B cell (primary cell): ENCODE data around the gene CXorf65. TPM values are rescaled to one million over a fixed set of nuclear protein-coding genes. Genes with fewer than 3 reads are reported as not detected.

Source experiments
- ATAC-seq: fragments of 200-7000 bp; cut with Tn5 transposase; one replicate; pipeline ENCODE4 v1.10.0; 2021; ENCODE audit warnings: low read depth, mild to moderate bottlenecking, moderate number of reproducible peaks, moderate library complexity
- CTCF ChIA-PET: fragments of 350-600 bp; sonication (Branson Sonifier 250); formaldehyde crosslinking; loops from one replicate; lab custom pipeline; 2021; ENCODE audit warnings: antibody characterized with exemption, inconsistent platforms; lab: Charles Lee
- POLR2A ChIA-PET: fragments of 350-600 bp; sonication (Branson Sonifier 250); formaldehyde crosslinking; loops from one replicate; lab custom pipeline; 2021; ENCODE audit warnings: antibody characterized with exemption; lab: Charles Lee
- DNase-seq: peaks from one replicate; pipeline ENCODE4 v3.0.0; 2013
- H2AFZ ChIP-seq: 2 replicates; pipeline ENCODE4 v1.6.1; 2012; ENCODE audit warnings: mild to moderate bottlenecking, low read depth, low read length; ENCODE audit not compliant: insufficient read depth, poor library complexity, severe bottlenecking
- H3K27ac ChIP-seq, 2 donors: 1 replicate in 1 of 2; 2 replicates in 1 of 2; pipeline ENCODE4 v1.5.1; 2012 to 2013; ENCODE audit warnings: low read length in 2 of 2, mild to moderate bottlenecking in 2 of 2, moderate library complexity in 1 of 2
- H3K27me3 ChIP-seq, 4 experiments: fragments of 200-600 bp in 1 of 4; sonication (generic) in 1 of 4; replicated peaks in 1 of 4; 1 replicate in 2 of 4; 2 replicates in 2 of 4; pipeline versions ENCODE4 v1.6.1 to v1.7.0; 2013 to 2016; ENCODE audit warnings: low read length in 3 of 4, mild to moderate bottlenecking in 2 of 4, mixed read lengths in 1 of 4, moderate library complexity in 1 of 4; ENCODE audit not compliant: insufficient read depth in 4 of 4, control insufficient read depth in 3 of 4; ENCODE audit errors: control extremely low read depth in 1 of 4
- H3K36me3 ChIP-seq, 2 experiments: replicated peaks in 1 of 2; 1 replicate in 1 of 2; 2 replicates in 1 of 2; pipeline versions ENCODE4 v1.6.1 to v1.7.1; 2013; ENCODE audit warnings: low read length in 1 of 2; ENCODE audit not compliant: insufficient read depth in 2 of 2, control insufficient read depth in 1 of 2; ENCODE audit errors: control extremely low read depth in 1 of 2, extremely low read depth in 1 of 2
- H3K4me1 ChIP-seq, 2 donors: fragments of 200-600 bp in 1 of 2; sonication (generic) in 1 of 2; 1 replicate in 1 of 2; 2 replicates in 1 of 2; pipeline versions ENCODE4 v1.5.1 to v1.6.1; 2013 to 2017; ENCODE audit warnings: low read length in 2 of 2; ENCODE audit not compliant: control insufficient read depth in 2 of 2, insufficient read depth in 2 of 2
- H3K4me2 ChIP-seq: replicated peaks from 2 replicates; pipeline ENCODE3; 2012; ENCODE audit warnings: mild to moderate bottlenecking, low read depth, low read length; ENCODE audit not compliant: poor library complexity, severe bottlenecking
- H3K4me3 ChIP-seq, 5 experiments: fragments of 200-600 bp in 1 of 5; sonication (generic) in 1 of 5; 1 replicate in 3 of 5; 2 replicates in 2 of 5; pipeline versions ENCODE4 v1.5.1 to v1.7.0; 2011 to 2016; ENCODE audit warnings: low read length in 4 of 5, mild to moderate bottlenecking in 4 of 5, low read depth in 2 of 5, control low read depth in 1 of 5, moderate library complexity in 1 of 5; ENCODE audit not compliant: insufficient read depth in 1 of 5; ENCODE audit errors: control extremely low read depth in 1 of 5, extremely low read depth in 1 of 5
- H3K79me2 ChIP-seq: fragments of 200-600 bp; sonication (generic); one replicate; pipeline ENCODE4 v1.6.0; 2016; ENCODE audit warnings: low read length; ENCODE audit not compliant: control insufficient read depth, insufficient read depth
- H3K9ac ChIP-seq: fragments of 200-600 bp; sonication (generic); 2 replicates; pipeline ENCODE4 v1.6.1; 2017; ENCODE audit warnings: mild to moderate bottlenecking, low read length, moderate library complexity
- H3K9me3 ChIP-seq, 3 donors: one replicate each; pipeline versions ENCODE4 v1.6.1 to v1.7.1; 2013; ENCODE audit warnings: low read length in 2 of 3; ENCODE audit not compliant: control insufficient read depth in 2 of 3, insufficient read depth in 1 of 3; ENCODE audit errors: control extremely low read depth in 1 of 3
- H4K20me1 ChIP-seq: 2 replicates; pipeline ENCODE4 v1.6.0; 2012; ENCODE audit warnings: mild to moderate bottlenecking, low read length; ENCODE audit not compliant: insufficient read depth, control insufficient read depth, poor library complexity, severe bottlenecking
- H3K27ac Mint-ChIP-seq: one replicate; pipeline ENCODE4 v1.8.0; 2021; ENCODE audit warnings: mixed read lengths
- H3K27me3 Mint-ChIP-seq: one replicate; pipeline ENCODE4 v1.8.0; 2021; ENCODE audit warnings: mixed read lengths
- H3K4me1 Mint-ChIP-seq: one replicate; pipeline ENCODE4 v1.8.0; 2021; ENCODE audit warnings: mixed read lengths
- H3K4me3 Mint-ChIP-seq: one replicate; pipeline ENCODE4 v1.8.0; 2021; ENCODE audit warnings: mixed read lengths
- H3K9me3 Mint-ChIP-seq: one replicate; pipeline ENCODE4 v1.8.0; 2022; ENCODE audit warnings: mixed read lengths; ENCODE audit not compliant: insufficient read depth
- CTCF ChIP-seq: fragments of 200-600 bp; IDR thresholded peaks from one replicate; pipeline ENCODE4 v1.8.0; 2022; ENCODE audit warnings: antibody characterized with exemption, mild to moderate bottlenecking
- EZH2 ChIP-seq: IDR thresholded peaks from 2 replicates; pipeline ENCODE4 v1.6.1; 2012; ENCODE audit warnings: borderline replicate concordance, low read depth, mild to moderate bottlenecking, moderate library complexity, low read length; ENCODE audit not compliant: insufficient read depth, poor library complexity, severe bottlenecking
- WGBS: methylation state at CpG from one replicate; pipeline ENCODE4 v1.1.5; 2013; ENCODE audit warnings: missing lambda C conversion rate; ENCODE audit not compliant: insufficient coverage; 5-methylcytosine and 5-hydroxymethylcytosine counted together
- intact Hi-C: fragments of 100-400 bp; cut with micrococcal nuclease; formaldehyde crosslinking; loops from one replicate; pipeline ENCODE4 v1.10.0; 2022
- polyA plus RNA-seq: library from polyadenylated mRNA; depleted of rRNA; stranded (reverse); fragments of >200 nt; gene quantifications from 2 replicates; pipeline ENCODE4 v1.2.3, GENCODE V29; 2012
- total RNA-seq, 2 donors: library from RNA; stranded (reverse); fragments of 120-200 nt in 1 of 2; gene quantifications; 1 replicate in 1 of 2; 2 replicates in 1 of 2; pipeline versions ENCODE4 v1.2.3 to v1.2.4, GENCODE V29; 2013 to 2022

CXorf65 gene
- total and polyA plus RNA-seq, 2 donors (not counting 1 experiment from before 2014, with no cell fraction given) = 25.6 to 49.6 TPM

DNA sequence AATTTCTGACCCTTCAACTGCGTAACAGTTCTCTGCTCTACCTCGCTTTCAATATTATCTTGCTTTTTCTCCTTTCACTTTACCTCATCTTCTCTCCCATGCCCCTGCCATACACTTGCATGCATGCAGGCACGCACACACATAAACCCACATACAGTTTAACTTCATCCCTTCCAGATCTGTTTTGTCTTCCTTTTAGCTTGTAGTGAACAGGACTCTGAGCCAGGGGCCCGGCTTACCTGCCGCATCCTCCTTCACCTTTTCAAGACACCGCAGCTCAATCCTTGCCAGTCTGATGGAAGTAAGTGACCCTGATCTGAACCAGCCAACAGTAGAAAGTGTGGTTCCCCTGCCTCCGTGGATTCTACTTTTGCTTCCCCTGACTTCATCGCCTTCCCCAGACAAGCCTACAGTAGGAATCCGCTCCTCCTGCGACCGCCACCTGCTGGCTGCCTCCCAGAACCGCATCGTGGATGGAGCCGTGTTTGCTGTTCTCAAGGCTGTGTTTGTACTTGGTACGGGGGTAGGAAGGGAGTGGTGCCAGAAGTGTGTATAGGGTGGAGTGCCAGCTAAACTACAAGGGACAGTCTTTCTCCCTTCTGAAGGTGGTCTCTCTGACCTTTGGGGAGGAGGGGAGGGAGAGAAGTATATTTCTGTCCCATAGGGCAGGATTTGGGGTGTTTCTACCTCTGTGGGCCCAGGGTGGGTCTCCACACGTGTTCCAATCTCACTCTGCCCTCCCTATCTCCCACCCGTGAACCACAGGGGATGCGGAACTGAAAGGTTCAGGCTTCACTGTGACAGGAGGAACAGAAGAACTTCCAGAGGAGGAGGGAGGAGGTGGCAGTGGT lies 22.6 kb upstream of the CXorf65 start:
- Histone ChIP-seq H3K4me3 (no peak overlapping the region), H3K27me3 (no peaks in the 10 kb centered on the region), H3K27ac (no peak overlapping the region), H3K36me3 (peaks cover 0 to 53% of the 10 kb centered on the region in 2 experiments), H3K9ac (no peak overlapping the region), H2AFZ (no peak overlapping the region), H3K9me3 (no peaks in the 10 kb centered on the region), H4K20me1 (no peaks in the 10 kb centered on the region), H3K79me2 (no peaks in the 10 kb centered on the region), H3K4me2 (peak overlapping the region; percentile 1), H3K4me1 (peaks cover 0 to 8% of the 10 kb centered on the region in 2 donors)
- DNase-seq (peak; percentile 79), ATAC-seq (peak; percentile 90)
- no peaks in the 10 kb centered on the region for H3K9me3 Mint-ChIP-seq
- no peak overlapping the region for H3K4me3 Mint-ChIP-seq
- peak overlapping the region; percentile 51 for H3K27ac Mint-ChIP-seq
- peaks cover 9% of the 10 kb centered on the region for H3K4me1 Mint-ChIP-seq
- intact Hi-C loops = loop anchor here (1.0 kb wide), 2 partner anchors 31 to 61 kb away; partner anchors contain the start of gene SNX12
- no peaks in the 10 kb centered on the region for H3K27me3 Mint-ChIP-seq
- CTCF ChIA-PET = interaction anchor here (0.5 to 6.4 kb wide), 10 partner anchors 11 to 131 kb away, joined by 3 to 78 read pairs (median 5); partner anchors contain the start of genes FOXO4, IL2RG and MED12
- 74% methylated on average over 4 of the region's 18 CpGs for WGBS
- POLR2A ChIA-PET = interaction anchor here (1.0 to 1.1 kb wide), 2 partner anchors 11 to 33 kb away, joined by 3 to 9 read pairs; partner anchors contain the start of genes FOXO4 and MED12
- TF ChIP-seq EZH2 (no peak), CTCF (peak; percentile 77)
